Right lobe of liver (tissue), 6 donors: ENCODE measurements around the gene SPATA13. TPM values are rescaled to one million over a fixed set of nuclear protein-coding genes. Genes with fewer than 3 reads are reported as not detected.
A peak's percentile ranks its signal among the peaks of the same experiment; 100 is the strongest.

Source experiments
- ATAC-seq, 4 donors: fragments of 200-7000 bp; cut with Tn5 transposase; one replicate each; pipeline ENCODE4 v1.9.1; 2020; ENCODE audit warnings: mild to moderate bottlenecking in 4 of 4, moderate library complexity in 4 of 4
- DNase-seq, 3 donors: peaks; one replicate each; pipeline ENCODE4 v3.0.0-alpha.2; 2020
- H3K27ac ChIP-seq, 3 donors: fragments of 200-600 bp; one replicate each; pipeline ENCODE4 v1.8.0; 2022
- H3K27me3 ChIP-seq, 2 donors: fragments of 200-600 bp; one replicate each; pipeline ENCODE4 v1.8.0; 2022
- H3K36me3 ChIP-seq, 4 donors: fragments of 200-600 bp; sonication (generic) in 1 of 4; one replicate each; pipeline versions ENCODE4 v1.5.1 to v1.8.0; 2017 to 2022; ENCODE audit warnings: control low read depth in 1 of 4
- H3K4me1 ChIP-seq, 4 donors: fragments of 200-600 bp; sonication (generic) in 1 of 4; one replicate each; pipeline versions ENCODE4 v1.5.1 to v1.8.0; 2017 to 2022; ENCODE audit warnings: control low read depth in 1 of 4
- H3K4me3 ChIP-seq, 3 donors: fragments of 200-600 bp; one replicate each; pipeline ENCODE4 v1.8.0; 2022
- H3K9me3 ChIP-seq, 4 donors: fragments of 200-600 bp; sonication (generic) in 1 of 4; one replicate each; pipeline versions ENCODE4 v1.5.1 to v1.8.0; 2017 to 2022; ENCODE audit warnings: control low read depth in 1 of 4
- POLR2A ChIP-seq: fragments of 450-650 bp; IDR thresholded peaks from one replicate; pipeline ENCODE4 v1.6.1; 2017; ENCODE audit warnings: antibody characterized with exemption, mild to moderate bottlenecking
- WGBS: methylation state at CpG from one replicate; pipeline ENCODE4 v1.1.6; 2018; ENCODE audit warnings: low coverage, low lambda C conversion rate; ENCODE audit not compliant: insufficient coverage; ENCODE audit errors: missing lambda C conversion rate; 5-methylcytosine and 5-hydroxymethylcytosine counted together
- intact Hi-C, 2 donors: fragments of 100-400 bp; cut with DNase I; formaldehyde crosslinking; loops; one replicate each; pipeline versions ENCODE4 v1.11.2 to v1.14.1; 2022
- total RNA-seq, 6 experiments: library from RNA; depleted of rRNA in 2 of 6; stranded (reverse); fragments of >200 nt in 2 of 6; fragmentation: NEBNext Ultra II Directional in 3 of 6; extraction: Animal tissue kit (Norgen Biotek cat#: 25700) in 3 of 6; gene quantifications; one replicate each; pipeline versions ENCODE4 v1.1.0 to v1.2.4, GENCODE V29; 2016 to 2023
- TF ChIP-seq, protein P1 (sequence below), 4 donors: fragments of 200-600 bp in 3 of 4; fragments of 450-650 bp in 1 of 4; IDR thresholded peaks; one replicate each; pipeline versions ENCODE4 v1.5.1 to v1.8.0; 2016 to 2022; ENCODE audit warnings: antibody characterized with exemption in 4 of 4, mild to moderate bottlenecking in 2 of 4
- donor health status: DM: no; HTN: yes; CAD: no.
- donor health status: DM: no; HTN: no; CAD: no.
- donor health status: DM: no; HTN: no; CAD: no.
- donor health status: DM: no; HTN: yes; CAD: no.
- donor health status: DM: no; HTN: yes; CAD: no.

SPATA13 gene
- total RNA-seq, 6 experiments from 2014 or later, result 21.5 to 39.9 (median 30.5) TPM

DNA sequence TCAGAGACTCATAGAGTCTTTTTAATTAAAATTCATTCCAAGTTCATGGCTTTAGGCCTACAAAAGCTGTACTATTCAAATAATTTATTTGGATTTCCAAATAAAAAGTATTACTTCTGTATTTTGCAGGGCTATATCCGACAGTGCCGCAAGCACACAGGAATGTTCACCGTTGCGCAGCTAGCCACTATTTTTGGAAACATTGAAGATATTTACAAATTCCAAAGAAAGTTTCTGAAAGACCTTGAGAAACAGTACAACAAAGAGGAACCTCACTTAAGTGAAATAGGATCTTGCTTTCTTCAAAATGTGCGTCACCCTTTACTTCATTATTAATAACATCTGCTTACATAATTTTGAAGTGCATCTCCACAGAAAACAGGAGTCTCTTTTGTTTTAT lies 128.3 kb downstream of the SPATA13 start:
- peaks cover 0 to 96% (median 47%) of the 10 kb centered on the region in 4 donors for H3K36me3 ChIP-seq
- intact Hi-C loops, result no loop called here
- WGBS, result 94% methylated on average over 5 of the region's 5 CpGs

DNA sequence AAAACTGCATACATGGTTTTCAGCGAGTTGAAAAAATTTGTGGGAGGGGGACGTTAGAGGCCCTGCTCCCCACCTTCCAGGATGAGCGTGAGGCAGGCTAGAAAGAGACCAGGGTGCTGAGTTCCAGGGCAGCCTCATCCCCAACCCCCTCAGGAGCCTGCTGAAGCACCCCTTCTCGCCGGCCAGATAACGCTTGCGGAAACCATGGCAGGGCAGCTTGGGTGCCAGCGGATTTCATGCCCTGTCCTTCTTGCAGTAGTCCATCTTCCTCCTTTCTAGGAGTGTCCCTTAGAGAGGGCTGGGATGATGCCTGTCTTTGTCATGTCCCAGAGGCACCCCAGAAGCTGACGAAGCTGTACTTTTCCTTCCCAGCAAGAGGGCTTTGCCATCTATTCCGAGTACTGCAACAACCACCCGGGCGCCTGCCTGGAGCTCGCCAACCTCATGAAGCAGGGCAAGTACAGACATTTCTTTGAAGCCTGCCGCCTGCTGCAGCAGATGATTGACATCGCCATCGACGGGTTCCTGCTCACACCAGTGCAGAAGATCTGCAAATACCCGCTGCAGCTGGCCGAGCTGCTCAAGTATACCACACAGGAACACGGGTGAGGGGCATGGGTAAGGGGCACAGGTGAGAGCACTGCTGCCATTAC lies 129.9 kb downstream of the SPATA13 start:
- Histone ChIP-seq H3K4me1 (no peaks in the 10 kb centered on the region), H3K27me3 (no peaks in the 10 kb centered on the region), H3K9me3 (no peaks in the 10 kb centered on the region), H3K27ac (no peak overlapping the region), H3K36me3 (peaks cover 0 to 96% (median 47%) of the 10 kb centered on the region in 4 donors), H3K4me3 (no peak overlapping the region)
- 93% methylated on average over 8 of the region's 20 CpGs for WGBS
- DNase-seq (no peak), ATAC-seq (peak in 1 of 4 donors; percentile 11)
- intact Hi-C loops, result no loop called here
- TF ChIP-seq, protein P1, sequence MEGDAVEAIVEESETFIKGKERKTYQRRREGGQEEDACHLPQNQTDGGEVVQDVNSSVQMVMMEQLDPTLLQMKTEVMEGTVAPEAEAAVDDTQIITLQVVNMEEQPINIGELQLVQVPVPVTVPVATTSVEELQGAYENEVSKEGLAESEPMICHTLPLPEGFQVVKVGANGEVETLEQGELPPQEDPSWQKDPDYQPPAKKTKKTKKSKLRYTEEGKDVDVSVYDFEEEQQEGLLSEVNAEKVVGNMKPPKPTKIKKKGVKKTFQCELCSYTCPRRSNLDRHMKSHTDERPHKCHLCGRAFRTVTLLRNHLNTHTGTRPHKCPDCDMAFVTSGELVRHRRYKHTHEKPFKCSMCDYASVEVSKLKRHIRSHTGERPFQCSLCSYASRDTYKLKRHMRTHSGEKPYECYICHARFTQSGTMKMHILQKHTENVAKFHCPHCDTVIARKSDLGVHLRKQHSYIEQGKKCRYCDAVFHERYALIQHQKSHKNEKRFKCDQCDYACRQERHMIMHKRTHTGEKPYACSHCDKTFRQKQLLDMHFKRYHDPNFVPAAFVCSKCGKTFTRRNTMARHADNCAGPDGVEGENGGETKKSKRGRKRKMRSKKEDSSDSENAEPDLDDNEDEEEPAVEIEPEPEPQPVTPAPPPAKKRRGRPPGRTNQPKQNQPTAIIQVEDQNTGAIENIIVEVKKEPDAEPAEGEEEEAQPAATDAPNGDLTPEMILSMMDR (IDR thresholded peaks at IDR 0.05), result no peak
- no peak for TF ChIP-seq POLR2A

More for the DNA sequence above, 128.3 kb downstream of the SPATA13 start:
- Histone ChIP-seq H3K27ac (no peak overlapping the region), H3K4me3 (no peak overlapping the region), H3K27me3 (no peaks in the 10 kb centered on the region), H3K4me1 (no peaks in the 10 kb centered on the region), H3K9me3 (no peaks in the 10 kb centered on the region)
- DNase-seq (no peak), ATAC-seq (no peak)
- no peak for TF ChIP-seq POLR2A
- TF ChIP-seq, protein P1 (IDR thresholded peaks at IDR 0.05), result no peak

DNA sequence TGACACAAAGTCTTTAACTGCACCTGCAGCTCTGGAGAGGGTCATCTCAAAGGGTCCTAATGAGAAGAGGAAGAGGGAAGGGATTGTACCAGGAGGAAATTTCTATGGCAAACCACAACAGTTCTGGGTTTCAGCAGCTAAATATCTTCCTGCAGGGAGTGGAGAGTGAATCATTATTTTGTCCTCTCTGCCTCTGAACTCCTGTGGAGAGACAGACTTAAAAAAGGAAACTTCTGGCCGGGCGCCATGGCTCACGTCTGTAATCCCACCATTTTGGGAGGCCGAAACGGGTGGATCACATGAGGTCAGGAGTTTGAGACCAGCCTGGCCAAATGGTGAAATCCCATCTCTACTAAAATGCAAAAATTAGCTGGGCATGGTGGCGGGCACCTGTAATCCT lies 132.0 kb downstream of the SPATA13 start:
- Histone ChIP-seq H3K4me1 (no peaks in the 10 kb centered on the region), H3K27me3 (no peaks in the 10 kb centered on the region), H3K4me3 (no peak overlapping the region), H3K36me3 (peaks cover 0 to 96% (median 51%) of the 10 kb centered on the region in 4 donors), H3K9me3 (no peaks in the 10 kb centered on the region), H3K27ac (no peak overlapping the region)
- 96% methylated on average over 6 of the region's 6 CpGs for WGBS
- DNase-seq, result no peak
- intact Hi-C loops, result no loop called here
- TF ChIP-seq, protein P1 (IDR thresholded peaks at IDR 0.05), result no peak
- TF ChIP-seq POLR2A, result no peak
- no peak for ATAC-seq

DNA sequence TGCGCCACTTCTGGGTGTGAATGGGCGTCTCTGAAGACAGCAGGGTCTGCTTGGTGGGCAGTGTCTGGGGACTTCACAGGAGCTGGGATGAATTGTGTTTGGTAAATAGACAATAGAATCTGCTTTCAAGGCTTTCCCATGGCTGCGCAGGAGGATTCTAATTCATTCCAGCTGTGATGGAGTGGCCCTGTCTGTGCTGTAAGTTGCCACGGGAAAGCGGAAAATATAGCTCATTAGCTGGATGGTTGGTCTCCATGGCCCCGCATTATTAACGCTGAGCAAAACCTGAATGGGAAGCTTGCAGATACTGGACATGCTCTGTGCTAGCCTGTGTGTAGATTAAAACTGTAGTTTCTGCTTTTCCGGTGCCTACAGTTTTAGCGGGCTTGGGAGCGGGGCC lies 133.2 kb downstream of the SPATA13 start:
- no peak overlapping the region for H3K4me3 ChIP-seq
- TF ChIP-seq POLR2A, result no peak
- TF ChIP-seq, protein P1 (IDR thresholded peaks at IDR 0.05), result no peak
- peaks cover 0 to 96% (median 59%) of the 10 kb centered on the region in 4 donors for H3K36me3 ChIP-seq
- 84% methylated on average over 9 of the region's 10 CpGs for WGBS
- DNase-seq (no peak), ATAC-seq (no peak)
- no peaks in the 10 kb centered on the region for H3K9me3 ChIP-seq
- no peaks in the 10 kb centered on the region for H3K4me1 ChIP-seq
- intact Hi-C loops, result no loop called here
- H3K27ac ChIP-seq, result no peak overlapping the region
- no peaks in the 10 kb centered on the region for H3K27me3 ChIP-seq
